ENCODE measurements around the gene ITGA2B.
A peak's percentile ranks its signal among the peaks of the same experiment; 100 is the strongest.
"Not testable (repeated sequence)": the region's sequence is repeated elsewhere in the genome, so short reads cannot be mapped to it uniquely, and the experiment has no call there.

ITGA2B gene

DNA sequence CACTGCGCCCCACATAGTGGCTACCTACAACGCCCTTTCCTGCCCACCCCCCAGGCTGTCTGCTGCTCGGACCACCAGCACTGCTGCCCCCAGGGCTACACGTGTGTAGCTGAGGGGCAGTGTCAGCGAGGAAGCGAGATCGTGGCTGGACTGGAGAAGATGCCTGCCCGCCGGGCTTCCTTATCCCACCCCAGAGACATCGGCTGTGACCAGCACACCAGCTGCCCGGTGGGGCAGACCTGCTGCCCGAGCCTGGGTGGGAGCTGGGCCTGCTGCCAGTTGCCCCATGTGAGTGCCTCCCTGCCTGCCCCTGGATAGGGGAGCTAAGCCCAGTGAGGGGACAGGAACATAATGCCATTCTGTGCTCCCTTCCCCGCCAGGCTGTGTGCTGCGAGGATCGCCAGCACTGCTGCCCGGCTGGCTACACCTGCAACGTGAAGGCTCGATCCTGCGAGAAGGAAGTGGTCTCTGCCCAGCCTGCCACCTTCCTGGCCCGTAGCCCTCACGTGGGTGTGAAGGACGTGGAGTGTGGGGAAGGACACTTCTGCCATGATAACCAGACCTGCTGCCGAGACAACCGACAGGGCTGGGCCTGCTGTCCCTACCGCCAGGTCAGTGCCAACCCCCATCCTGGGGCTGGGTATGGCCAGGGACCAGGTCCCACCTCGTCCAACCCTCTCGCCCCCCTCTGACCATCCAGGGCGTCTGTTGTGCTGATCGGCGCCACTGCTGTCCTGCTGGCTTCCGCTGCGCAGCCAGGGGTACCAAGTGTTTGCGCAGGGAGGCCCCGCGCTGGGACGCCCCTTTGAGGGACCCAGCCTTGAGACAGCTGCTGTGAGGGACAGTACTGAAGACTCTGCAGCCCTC, 37.3 kb downstream of the ITGA2B start:
- DNase-seq, result no peak

DNA sequence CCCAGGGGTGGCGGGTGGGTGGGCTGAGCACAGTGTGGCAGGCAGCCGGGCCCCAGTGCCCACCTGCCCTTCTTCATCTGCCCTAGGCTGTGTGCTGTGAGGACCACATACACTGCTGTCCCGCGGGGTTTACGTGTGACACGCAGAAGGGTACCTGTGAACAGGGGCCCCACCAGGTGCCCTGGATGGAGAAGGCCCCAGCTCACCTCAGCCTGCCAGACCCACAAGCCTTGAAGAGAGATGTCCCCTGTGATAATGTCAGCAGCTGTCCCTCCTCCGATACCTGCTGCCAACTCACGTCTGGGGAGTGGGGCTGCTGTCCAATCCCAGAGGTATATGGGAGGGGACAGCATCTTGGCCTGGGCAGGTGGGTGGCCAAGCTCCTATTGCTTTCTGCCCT, 38.0 kb downstream of the ITGA2B start:
- DNase-seq, result no peak

DNA sequence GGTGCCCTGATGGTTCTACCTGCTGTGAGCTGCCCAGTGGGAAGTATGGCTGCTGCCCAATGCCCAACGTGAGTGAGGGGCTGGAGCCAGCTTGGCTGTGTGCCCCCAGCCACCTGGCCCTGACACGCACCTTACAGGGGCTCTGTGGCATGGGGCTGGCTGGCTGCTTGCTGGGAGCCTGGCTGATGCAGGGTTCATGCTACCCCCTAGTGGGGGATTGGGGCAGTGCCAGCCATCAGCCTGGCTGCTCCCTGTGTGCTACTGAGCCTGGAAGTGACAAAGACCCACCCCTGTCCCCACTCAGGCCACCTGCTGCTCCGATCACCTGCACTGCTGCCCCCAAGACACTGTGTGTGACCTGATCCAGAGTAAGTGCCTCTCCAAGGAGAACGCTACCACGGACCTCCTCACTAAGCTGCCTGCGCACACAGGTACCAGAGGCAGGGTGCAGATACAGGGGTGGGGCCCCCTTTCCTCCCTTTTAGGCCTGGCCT, 38.7 kb downstream of the ITGA2B start:
- peak; percentile 79 for DNase-seq

DNA sequence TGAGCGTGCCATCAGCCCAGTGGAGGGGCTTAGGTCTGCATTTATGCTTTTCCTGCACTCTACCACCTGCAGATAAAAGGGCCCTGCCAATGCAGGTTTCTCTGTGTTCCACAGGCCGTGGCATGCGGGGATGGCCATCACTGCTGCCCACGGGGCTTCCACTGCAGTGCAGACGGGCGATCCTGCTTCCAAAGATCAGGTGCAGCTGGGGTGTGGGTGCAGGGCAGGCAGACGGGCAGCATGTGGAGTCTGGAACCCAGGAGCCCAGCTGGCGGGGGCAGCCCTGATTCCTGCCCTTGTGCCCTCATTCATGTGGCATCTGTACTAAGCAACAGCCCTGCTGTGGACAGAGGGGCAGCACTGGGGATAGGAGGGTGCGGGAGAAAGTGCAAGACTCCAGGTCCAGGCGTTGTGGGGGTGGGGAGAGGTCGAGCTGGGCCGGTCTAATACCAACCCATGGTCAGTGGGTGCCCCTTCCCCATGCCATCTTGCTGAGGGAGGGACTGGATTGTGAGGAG, 39.8 kb downstream of the ITGA2B start:
- no peak for DNase-seq

DNA sequence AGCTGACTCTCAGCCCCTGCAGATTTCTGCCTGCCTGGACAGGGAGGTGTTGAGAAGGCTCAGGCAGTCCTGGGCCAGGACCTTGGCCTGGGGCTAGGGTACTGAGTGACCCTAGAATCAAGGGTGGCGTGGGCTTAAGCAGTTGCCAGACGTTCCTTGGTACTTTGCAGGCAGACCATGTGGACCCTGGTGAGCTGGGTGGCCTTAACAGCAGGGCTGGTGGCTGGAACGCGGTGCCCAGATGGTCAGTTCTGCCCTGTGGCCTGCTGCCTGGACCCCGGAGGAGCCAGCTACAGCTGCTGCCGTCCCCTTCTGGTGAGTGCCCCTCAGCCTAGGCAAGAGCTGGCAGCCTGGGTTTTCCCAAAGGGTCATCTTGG, 40.5 kb downstream of the ITGA2B start:
- no peak for DNase-seq

DNA sequence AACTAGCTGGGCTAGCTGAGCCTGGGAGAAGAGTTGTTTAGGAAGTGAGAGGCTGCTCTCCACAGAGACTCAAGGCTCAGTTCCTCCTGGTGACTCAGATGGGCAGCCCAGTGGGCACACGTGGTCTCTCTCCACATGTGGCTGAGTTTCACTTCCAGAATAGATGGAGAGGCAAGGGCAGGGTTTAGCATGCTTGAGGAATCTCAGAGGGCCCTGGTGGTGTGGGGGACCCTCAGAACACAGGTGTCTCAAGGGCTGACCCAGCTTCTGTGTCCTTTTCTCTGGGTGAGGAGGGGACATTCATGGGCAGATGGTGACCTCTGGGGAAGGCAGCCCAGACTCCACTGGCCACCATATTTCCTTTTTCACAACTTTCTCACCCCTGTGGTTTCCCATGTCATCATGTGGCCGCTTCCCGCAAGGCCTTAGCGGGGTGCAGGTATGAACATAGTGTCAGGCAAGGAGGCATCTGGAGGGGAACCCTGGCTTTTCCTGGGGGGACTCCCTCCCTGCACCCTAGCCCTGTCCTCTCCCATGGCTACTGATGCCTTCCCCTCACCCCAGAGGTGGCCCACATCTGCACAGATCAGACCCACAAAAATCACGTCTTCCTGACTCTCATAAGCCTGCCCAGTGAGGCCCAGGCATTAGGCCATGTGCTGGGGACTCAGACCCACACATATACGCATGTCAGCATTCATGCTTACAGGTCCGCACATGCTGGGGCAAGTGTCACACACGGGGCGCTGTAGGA, 41.0 kb downstream of the ITGA2B start:
- no peak for DNase-seq

DNA sequence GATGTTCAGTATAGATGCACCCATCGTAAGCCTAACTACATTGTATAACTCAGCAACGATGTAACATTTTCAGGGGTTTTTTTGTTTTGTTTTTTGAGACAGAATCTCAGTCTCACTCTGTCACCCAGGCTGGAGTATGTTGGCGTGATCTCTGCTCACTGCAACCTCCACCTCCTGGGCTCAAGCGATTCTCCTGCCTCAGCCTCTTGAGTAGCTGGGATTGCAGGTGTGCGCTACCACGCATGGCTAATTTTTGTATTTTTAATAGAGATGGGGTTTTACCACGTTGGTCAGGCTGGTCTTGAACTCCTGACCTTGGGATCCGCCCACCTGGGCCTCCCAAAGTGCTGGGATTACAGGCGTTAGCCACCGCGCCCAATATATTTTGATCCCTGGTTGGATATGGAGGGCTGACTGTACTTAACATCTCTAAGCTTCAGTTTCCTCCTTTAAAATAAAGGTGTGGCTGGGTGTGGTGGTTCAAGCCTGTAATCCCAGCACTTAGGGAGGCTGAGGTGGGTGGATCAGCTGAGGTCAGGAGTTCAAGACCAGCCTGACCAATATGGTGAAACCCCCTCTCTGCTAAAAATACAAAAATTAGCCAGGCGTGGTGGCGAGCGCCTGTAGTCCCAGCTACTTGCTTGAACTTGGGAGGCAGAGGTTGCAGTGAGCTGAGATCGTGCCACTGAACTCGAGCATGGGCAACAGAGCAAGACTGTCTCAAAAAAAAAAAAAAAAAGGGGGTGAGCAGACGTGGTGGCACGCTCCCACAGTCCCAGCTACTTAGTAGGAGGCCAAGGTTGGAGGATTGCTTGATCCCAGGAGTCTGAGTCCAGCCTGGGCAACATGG, 42.0 kb downstream of the ITGA2B start:
- not testable (repeated sequence) for DNase-seq

DNA sequence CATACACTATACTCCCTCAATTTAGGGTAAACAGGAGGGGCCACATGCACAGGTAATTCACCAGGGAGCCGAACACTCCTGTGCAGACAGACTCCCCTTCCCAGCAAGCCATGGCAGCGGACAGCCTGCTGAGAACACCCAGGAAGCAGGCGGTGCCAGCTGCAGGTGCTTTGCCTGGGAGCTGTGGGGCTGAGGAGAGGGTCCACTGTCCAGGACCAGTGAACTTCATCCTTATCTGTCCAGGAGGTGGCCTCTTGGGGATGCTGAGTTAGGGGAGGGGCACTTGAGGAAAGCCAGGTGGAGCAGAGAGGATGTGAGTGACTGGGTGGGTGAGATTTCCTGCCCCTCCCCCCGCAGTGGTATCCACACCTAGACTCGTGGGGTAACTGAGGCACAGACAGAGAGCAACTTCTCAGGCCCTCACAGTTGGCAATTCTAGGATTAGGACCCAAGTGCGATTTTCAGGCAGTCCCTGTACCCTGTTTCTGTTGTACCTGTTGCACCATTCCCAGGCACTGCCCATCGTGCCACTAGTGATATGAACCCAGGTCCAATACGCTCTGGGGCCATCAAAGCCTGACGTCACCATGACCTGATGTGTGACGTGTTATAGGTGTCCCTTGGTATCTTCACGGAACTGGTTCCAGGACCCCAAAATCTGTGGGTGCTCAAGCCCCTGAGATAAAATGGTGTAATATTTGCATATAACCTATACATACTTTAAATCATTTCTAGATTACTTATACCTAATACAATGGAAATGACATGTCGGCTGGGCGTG, 43.2 kb downstream of the ITGA2B start:
- DNase-seq, result no peak

DNA sequence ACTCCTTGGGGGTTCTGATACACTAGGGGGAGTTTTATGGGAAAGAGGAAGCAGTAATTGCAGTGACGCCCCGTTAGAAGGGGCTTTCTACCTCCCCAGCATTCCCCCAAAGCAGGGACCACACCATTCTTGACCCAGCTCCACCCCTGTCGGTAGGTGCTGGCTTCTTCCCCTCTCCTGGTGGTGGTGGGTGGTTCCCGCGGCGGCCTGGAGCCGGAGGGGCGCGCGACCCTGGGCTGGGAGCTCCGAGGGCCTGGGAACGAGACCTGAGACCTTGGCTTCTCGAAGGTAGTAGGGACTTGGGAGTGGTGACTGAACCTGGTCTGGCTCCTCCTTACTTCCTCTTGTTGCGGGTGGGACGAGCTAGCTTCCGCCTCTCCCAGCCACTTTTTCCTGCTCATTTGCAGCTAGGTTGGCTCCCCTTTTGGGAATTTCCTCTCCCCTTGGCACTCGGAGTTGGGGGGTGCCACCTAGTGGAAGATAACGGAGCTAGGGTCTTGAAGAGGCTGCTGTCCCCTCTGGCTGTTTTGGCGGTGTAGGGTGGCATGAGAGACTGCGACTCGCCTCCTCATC, 43.9 kb downstream of the ITGA2B start:
- peak; percentile 52 for DNase-seq

DNA sequence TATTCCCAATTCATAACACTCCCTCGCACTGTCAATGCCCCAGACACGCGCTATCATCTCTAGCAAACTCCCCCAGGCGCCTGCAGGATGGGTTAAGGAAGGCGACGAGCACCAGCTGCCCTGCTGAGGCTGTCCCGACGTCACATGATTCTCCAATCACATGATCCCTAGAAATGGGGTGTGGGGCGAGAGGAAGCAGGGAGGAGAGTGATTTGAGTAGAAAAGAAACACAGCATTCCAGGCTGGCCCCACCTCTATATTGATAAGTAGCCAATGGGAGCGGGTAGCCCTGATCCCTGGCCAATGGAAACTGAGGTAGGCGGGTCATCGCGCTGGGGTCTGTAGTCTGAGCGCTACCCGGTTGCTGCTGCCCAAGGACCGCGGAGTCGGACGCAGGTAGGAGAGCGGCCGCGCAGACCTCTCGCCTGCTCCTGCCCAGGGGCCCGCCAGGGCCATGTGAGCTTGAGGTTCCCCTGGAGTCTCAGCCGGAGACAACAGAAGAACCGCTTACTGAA, 44.5 kb downstream of the ITGA2B start, which contains the start of gene GRN:
Gene GRN, plus strand, starts transcription at position 364 of the 515 bp plus-strand sequence. CDS start 3,863 bp downstream, outside the sequence.
- DNase-seq, result peak; percentile 81

DNA sequence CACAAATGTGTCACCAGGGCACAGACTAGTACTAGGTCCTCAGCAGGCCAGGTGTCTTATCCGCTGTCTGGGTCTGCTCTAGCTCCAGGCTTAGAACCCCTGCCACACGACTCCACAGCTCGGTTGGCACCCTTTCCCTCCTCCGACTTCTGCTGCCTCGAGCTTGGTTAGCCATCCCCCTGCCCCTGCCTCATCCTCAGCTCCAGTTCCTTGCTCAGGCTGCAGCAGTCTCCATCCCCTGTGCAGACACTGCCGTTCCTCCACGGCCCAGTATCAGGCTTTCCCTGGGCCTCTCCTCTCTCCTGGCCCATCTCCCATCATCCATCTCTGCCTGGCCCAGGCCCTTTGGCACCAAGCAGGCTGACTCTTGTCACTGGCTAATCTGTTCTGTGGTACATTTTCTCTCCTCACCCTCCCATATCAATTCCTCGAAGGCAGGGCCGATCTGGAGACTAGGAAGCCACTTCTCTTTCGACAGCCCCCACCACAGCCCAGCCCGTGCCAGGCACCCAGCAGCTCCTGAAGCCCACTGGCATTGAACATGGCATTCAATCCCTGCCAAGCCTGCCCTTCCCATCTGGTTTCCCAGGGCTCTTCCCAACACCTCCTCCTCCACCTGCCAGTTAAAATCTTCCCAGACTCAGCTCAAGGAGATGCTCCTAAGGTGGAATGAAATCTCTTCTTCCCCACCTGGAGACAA, 45.8 kb downstream of the ITGA2B start:
- no peak for DNase-seq

DNA sequence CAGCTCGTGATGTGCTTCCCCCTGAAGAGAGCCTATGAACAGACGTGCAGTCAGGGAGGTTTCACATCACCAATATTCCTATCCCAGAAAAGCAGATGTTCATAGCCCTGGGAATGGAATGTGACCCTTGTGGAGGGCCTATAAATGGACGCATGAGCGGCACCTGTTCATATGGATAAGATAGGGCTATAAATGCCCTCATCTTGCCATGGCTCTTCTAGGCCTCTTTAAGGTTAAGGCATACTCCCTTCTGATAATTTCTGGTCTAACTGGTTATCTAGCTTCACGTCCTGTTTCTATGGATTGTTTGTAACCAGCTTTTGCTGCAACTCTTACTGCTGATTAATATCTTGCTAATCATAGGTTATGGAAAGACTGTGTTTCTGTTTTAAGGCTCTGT, 48.9 kb downstream of the ITGA2B start:
- DNase-seq, result not testable (repeated sequence)

DNA sequence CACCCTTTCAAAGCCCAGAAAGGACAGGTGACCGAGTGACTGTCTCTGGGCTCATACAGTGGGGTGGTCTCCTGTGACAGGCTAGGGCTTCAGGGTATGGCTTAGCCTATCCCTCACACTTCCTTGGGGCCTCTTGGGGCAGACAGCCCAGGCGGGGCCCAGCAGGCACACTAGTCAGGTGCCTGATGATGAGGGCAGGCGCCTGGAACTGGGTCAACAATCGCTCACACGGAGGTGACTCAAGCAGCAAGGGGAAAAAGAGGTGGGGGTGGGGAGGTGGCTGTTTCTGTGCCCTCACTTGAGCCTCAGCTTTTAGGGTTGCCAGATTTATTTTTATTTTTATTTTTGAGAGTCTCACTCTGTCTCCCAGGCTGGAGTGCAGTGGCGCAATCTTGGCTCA, 50.7 kb downstream of the ITGA2B start:
- no peak for DNase-seq

DNA sequence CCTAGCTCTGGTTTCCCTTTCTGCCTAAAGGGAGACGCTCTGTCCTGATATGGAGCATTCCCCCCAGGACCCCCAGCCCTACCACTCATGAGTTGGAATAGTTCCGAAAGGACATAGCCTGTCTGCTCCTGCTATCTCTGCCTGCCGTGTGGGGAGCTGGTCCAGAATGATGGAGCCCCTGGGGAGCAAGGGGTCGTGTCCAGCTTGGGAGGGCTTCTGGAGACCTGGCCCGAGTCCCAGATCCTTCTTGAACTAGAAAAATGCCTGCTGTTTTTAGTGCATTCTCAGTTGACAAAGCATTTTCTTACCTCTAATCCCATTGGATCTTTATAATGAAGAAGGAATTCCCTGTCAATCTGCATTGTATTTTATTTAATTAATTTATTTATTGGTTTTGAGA, 53.5 kb downstream of the ITGA2B start:
- DNase-seq, result no peak

DNA sequence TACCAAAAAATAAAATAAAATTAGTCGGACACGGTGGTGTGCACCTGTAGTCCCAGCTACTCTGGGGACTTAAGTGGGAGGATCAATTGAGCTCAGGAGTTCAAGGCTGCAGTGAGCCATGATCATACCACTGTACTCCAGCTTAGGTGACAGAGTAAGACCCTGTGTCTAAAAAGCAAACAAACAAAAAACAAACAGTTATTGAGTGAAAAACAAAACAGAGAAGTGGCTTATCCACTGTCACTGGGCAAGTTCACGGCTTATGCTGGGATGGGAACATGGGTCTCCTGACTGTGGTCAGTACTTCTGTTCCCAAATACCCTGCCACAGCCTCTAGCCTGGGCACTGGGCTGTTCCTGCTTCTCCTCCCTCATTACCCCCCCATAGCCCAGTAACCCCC, 53.9 kb downstream of the ITGA2B start:
- DNase-seq, result no peak

DNA sequence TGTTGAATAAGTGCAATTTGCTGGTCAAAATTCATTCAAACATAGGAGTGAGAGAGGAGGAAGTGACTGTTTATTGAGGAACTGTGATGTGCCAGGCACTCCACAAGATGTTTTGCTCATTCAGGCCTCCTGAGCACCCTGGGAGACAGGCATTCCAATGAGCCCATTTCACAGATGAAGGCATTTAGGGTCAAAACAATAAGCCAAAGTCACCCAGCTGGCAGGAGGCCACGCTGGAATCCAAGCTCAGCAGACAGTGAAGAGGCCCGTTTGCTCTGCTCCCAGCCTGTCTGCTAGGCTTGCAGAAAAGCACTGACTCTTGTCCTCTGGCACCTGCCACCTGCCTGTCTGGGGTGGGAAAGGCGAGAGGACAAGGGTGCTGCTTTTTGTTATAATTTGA, 54.7 kb downstream of the ITGA2B start:
- no peak for DNase-seq

DNA sequence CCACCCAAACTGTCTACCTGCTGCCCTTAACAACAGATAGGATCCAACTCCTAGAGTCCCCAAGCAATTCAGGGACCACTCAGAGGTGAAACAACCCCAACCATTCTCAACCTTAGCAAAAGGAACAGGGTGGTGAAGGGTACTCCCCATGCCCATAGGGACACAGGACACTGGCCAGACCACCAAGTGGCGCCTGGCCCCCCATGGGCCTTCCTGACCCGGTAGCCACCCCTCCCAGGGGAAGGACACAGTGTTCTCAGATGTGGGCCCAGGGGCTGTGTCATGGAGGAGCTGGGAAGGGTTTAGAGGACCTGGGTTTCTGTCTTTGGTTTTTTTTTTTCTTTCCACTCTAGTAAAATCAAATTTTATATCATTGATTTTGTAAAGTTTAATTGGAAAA, 55.1 kb downstream of the ITGA2B start:
- no peak for DNase-seq

DNA sequence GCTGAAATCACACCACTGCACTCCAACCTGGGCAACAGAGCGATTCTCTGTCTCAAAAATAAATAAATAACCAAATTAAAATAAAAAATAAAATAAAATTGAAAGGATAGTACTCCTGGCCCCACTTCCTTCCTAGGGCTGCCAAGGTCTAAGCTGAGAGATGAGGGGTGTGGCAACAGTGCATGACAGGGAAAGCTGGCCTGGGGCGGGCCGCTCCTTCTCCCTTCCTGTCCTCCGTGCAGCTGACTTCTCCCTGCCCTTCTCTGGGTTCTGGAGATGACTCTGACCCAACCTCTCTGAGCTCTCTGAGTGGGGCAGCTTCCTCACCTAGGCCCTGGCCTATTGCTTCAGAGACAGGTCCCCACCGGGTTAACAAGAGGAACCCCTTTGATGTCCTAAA, 56.1 kb downstream of the ITGA2B start:
- DNase-seq, result no peak

DNA sequence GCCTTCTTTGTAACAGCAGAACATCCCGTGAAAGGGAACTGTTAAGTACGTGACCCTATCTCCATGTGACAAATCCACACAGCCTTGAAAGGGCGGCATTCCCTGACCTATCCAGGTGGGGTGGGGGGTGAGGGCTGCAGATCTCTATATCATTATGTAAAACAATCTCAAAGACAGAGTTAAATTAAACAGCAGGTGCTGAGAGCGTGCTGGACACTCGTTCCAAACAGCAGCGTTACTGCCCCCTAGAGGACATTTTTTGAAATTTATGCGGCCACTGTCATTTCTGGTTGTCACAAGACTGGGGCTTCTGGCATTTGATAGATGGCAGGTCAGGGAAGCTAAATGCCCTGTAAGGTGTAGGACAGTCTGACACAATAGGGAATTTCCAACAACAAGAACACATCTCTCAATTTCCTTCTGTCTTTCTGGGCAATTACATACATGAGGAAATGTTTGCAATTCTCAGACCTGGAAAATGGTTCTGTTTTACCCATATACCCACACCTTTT, 58.1 kb downstream of the ITGA2B start:
- peak; percentile 71 for DNase-seq

DNA sequence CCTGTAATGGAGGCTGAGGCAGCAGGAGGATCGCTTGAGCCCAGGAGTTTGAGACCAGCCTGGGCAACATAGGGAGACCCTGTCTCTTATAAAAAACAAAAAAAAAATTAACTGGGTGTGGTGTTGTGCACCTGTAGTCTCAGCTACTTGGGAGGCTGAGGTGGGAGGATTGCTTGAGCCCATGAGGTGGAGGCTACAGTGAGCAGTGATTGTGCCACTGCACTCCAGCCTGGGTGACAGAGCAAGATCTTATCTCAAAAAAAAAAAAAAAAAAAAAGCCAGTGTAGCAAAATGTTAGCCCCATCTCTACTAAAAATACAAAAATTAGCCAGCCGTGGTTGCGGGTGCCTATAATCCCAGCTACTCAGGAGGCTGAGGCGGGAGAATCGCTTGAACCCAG, 59.2 kb downstream of the ITGA2B start:
- not testable (repeated sequence) for DNase-seq
